Liver (tissue), 9 donors: Measurements from ENCODE around the gene KCNMA1. TPM values are rescaled to one million over a fixed set of nuclear protein-coding genes. Genes with fewer than 3 reads are reported as not detected.

Experiments used
- DNase-seq: peaks from one replicate; pipeline ENCODE4 v3.0.0-alpha.2; 2017; ENCODE audit warnings: low spot score
- H3K27ac ChIP-seq, 2 donors: one replicate each; pipeline ENCODE4 v1.7.0; 2013; ENCODE audit warnings: inconsistent platforms in 2 of 2, low read length in 2 of 2, control low read depth in 1 of 2, low read depth in 1 of 2, mild to moderate bottlenecking in 1 of 2
- H3K27me3 ChIP-seq, 4 donors: one replicate each; pipeline versions ENCODE4 v1.6.1 to v1.7.0; 2013; ENCODE audit warnings: low read length in 3 of 4, inconsistent platforms in 1 of 4, mild to moderate bottlenecking in 1 of 4, moderate library complexity in 1 of 4; ENCODE audit not compliant: control insufficient read depth in 4 of 4, insufficient read depth in 4 of 4
- H3K36me3 ChIP-seq, 4 donors: one replicate each; pipeline versions ENCODE4 v1.6.1 to v1.7.0; 2013; ENCODE audit warnings: low read length in 3 of 4, mild to moderate bottlenecking in 3 of 4, low read depth in 1 of 4, moderate library complexity in 1 of 4; ENCODE audit not compliant: control insufficient read depth in 4 of 4, insufficient read depth in 3 of 4
- H3K4me1 ChIP-seq, 4 donors: one replicate each; pipeline versions ENCODE4 v1.6.1 to v1.7.0; 2013; ENCODE audit warnings: low read length in 3 of 4, mild to moderate bottlenecking in 3 of 4, moderate library complexity in 1 of 4; ENCODE audit not compliant: control insufficient read depth in 4 of 4, insufficient read depth in 4 of 4
- H3K4me3 ChIP-seq, 3 donors: one replicate each; pipeline versions ENCODE4 v1.6.1 to v1.7.0; 2013; ENCODE audit warnings: low read length in 3 of 3, control low read depth in 1 of 3, low read depth in 1 of 3, mild to moderate bottlenecking in 1 of 3
- H3K9ac ChIP-seq, 2 donors: one replicate each; pipeline ENCODE4 v1.7.0; 2013; ENCODE audit warnings: low read length in 2 of 2, mild to moderate bottlenecking in 2 of 2, moderate library complexity in 2 of 2, control low read depth in 1 of 2, low read depth in 1 of 2
- H3K9me3 ChIP-seq, 4 donors: one replicate each; pipeline versions ENCODE4 v1.6.1 to v1.7.0; 2013; ENCODE audit warnings: low read length in 3 of 4; ENCODE audit not compliant: control insufficient read depth in 4 of 4
- CTCF ChIP-seq: fragments of 150-350 bp; IDR thresholded peaks from 2 replicates; pipeline ENCODE4 v1.5.1; 2017; ENCODE audit warnings: improper control_type of control experiment, low read depth, low read length; ENCODE audit not compliant: missing input control
- EGR1 ChIP-seq, 2 donors: IDR thresholded peaks; 2 replicates each; pipeline ENCODE4 v1.6.1; 2016 to 2018; ENCODE audit warnings: antibody characterized with exemption in 2 of 2, low read depth in 2 of 2
- FOXA1 ChIP-seq: IDR thresholded peaks from 2 replicates; pipeline ENCODE4 v1.6.1; 2016; ENCODE audit warnings: antibody characterized with exemption
- FOXA2 ChIP-seq: IDR thresholded peaks from 2 replicates; pipeline ENCODE4 v1.6.1; 2016; ENCODE audit warnings: antibody characterized with exemption
- GABPA ChIP-seq, 2 donors: IDR thresholded peaks in 1 of 2; conservative IDR thresholded peaks in 1 of 2; 2 replicates each; pipeline ENCODE4 v1.6.1; 2016; ENCODE audit warnings: antibody characterized with exemption in 2 of 2, mild to moderate bottlenecking in 1 of 2, moderate library complexity in 1 of 2
- HNF4A ChIP-seq, 2 donors: conservative IDR thresholded peaks; 2 replicates each; pipeline ENCODE4 v1.6.1; 2016; ENCODE audit warnings: antibody characterized with exemption in 2 of 2, mild to moderate bottlenecking in 2 of 2
- HNF4G ChIP-seq: IDR thresholded peaks from 2 replicates; pipeline ENCODE4 v1.6.1; 2016; ENCODE audit warnings: antibody characterized with exemption
- JUND ChIP-seq, 2 donors: IDR thresholded peaks; 2 replicates each; pipeline ENCODE4 v1.6.1; 2016; ENCODE audit warnings: antibody characterized with exemption in 2 of 2
- NR2F2 ChIP-seq: IDR thresholded peaks from 2 replicates; pipeline ENCODE4 v1.6.1; 2016; ENCODE audit warnings: antibody characterized with exemption
- RAD21 ChIP-seq, 2 donors: IDR thresholded peaks; 2 replicates each; pipeline ENCODE4 v1.6.1; 2016; ENCODE audit warnings: antibody characterized with exemption in 2 of 2, mild to moderate bottlenecking in 2 of 2
- REST ChIP-seq: IDR thresholded peaks from 2 replicates; pipeline ENCODE4 v1.6.1; 2016; ENCODE audit warnings: antibody characterized with exemption, mild to moderate bottlenecking
- RXRA ChIP-seq, 2 donors: IDR thresholded peaks; 2 replicates each; pipeline ENCODE4 v1.6.1; 2017 to 2018; ENCODE audit warnings: antibody characterized with exemption in 2 of 2, mild to moderate bottlenecking in 1 of 2
- SP1 ChIP-seq: IDR thresholded peaks from 2 replicates; pipeline ENCODE4 v1.6.1; 2018; ENCODE audit warnings: antibody characterized with exemption, mild to moderate bottlenecking
- TAF1 ChIP-seq: conservative IDR thresholded peaks from 2 replicates; pipeline ENCODE4 v1.6.1; 2016; ENCODE audit warnings: antibody characterized with exemption, mild to moderate bottlenecking
- YY1 ChIP-seq: IDR thresholded peaks from 2 replicates; pipeline ENCODE4 v1.6.1; 2016; ENCODE audit warnings: antibody characterized with exemption, mild to moderate bottlenecking
- ZBTB33 ChIP-seq: IDR thresholded peaks from 2 replicates; pipeline ENCODE4 v1.6.1; 2016; ENCODE audit warnings: antibody characterized with exemption
- WGBS: extraction: QIAGEN DNeasy Blood & Tissue Kit; methylation state at CpG from one replicate; pipeline ENCODE4 v1.1.7; 2013; 5-methylcytosine and 5-hydroxymethylcytosine counted together
- polyA plus RNA-seq, 2 donors: library from polyadenylated mRNA; stranded (reverse) in 1 of 2; unstranded in 1 of 2; fragments of 200-250 nt in 1 of 2; fragments of >200 nt in 1 of 2; fragmentation: Nextera tagmentation in 1 of 2; extraction: Ambion mirVana in 1 of 2; gene quantifications; one replicate each; pipeline versions ENCODE4 v1.2.1 to v1.2.3, GENCODE V29; 2013 to 2015
- total RNA-seq, 2 donors: library from RNA; depleted of rRNA; stranded (reverse); fragments of >200 nt; gene quantifications; one replicate each; pipeline ENCODE4 v1.2.3, GENCODE V29; 2014
- TF ChIP-seq, protein P1 (sequence below): IDR thresholded peaks from 2 replicates; pipeline ENCODE4 v1.6.1; 2016; ENCODE audit warnings: antibody characterized with exemption
- TF ChIP-seq, protein P2 (sequence below): IDR thresholded peaks from 2 replicates; pipeline ENCODE4 v1.6.1; 2016; ENCODE audit warnings: antibody characterized with exemption
- donor health status: healthy.
- donor health status: healthy.
- donor health status: healthy.
- donor health status: healthy.
- donor health status: healthy.

The KCNMA1 gene
- total and polyA plus RNA-seq, 4 donors: 2.5 to 9.7 (median 4.7) TPM

DNA sequence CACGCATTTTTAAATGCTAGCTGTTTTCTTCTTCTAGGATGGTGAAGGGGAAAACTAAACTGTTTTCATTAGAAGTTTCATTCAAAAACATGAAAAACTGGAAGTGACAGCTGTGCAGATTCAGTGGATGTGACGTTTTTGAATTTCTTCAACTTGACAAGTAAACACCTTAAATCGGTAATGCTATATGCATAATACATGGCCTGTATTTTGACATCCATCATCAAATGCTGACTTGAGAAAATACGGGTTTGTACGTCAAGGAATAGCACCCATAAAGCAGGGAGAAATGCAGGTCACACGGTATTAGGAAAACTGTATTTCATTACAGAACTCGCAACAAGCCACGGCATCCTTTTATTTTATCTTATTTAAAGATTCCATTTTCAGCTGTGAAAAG is 720.5 kb downstream of the KCNMA1 start:
- no peaks in the 10 kb centered on the region for H3K36me3 ChIP-seq
- WGBS: 94% methylated on average over 8 of the region's 8 CpGs
- no peaks in the 10 kb centered on the region for H3K9me3 ChIP-seq
- H3K4me1 ChIP-seq: no peaks in the 10 kb centered on the region
- H3K27ac ChIP-seq: no peak overlapping the region
- TF ChIP-seq, protein P1, sequence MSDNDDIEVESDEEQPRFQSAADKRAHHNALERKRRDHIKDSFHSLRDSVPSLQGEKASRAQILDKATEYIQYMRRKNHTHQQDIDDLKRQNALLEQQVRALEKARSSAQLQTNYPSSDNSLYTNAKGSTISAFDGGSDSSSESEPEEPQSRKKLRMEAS: no peak
- no peak for TF ChIP-seq GABPA (IDR thresholded peaks at IDR 0.05 in 1 of 2, conservative IDR thresholded peaks at IDR 0.05 in 1 of 2)
- TF ChIP-seq ZBTB33: no peak
- no peak for TF ChIP-seq RAD21 (IDR thresholded peaks at IDR 0.05)
- TF ChIP-seq HNF4A (conservative IDR thresholded peaks at IDR 0.05): no peak
- TF ChIP-seq FOXA1: no peak
- TF ChIP-seq HNF4G: no peak
- no peak for TF ChIP-seq TAF1
- TF ChIP-seq YY1: no peak
- no peak for TF ChIP-seq FOXA2
- TF ChIP-seq RXRA (IDR thresholded peaks at IDR 0.05): no peak
- no peak for TF ChIP-seq CTCF
- TF ChIP-seq EGR1 (IDR thresholded peaks at IDR 0.05; ENCODE audit: low read depth in 2 of 2): no peak
- TF ChIP-seq, protein P2, sequence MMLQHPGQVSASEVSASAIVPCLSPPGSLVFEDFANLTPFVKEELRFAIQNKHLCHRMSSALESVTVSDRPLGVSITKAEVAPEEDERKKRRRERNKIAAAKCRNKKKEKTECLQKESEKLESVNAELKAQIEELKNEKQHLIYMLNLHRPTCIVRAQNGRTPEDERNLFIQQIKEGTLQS: no peak
- no peak overlapping the region for H3K4me3 ChIP-seq
- no peak for DNase-seq
- H3K27me3 ChIP-seq: no peaks in the 10 kb centered on the region
- H3K9ac ChIP-seq: no peak overlapping the region

DNA sequence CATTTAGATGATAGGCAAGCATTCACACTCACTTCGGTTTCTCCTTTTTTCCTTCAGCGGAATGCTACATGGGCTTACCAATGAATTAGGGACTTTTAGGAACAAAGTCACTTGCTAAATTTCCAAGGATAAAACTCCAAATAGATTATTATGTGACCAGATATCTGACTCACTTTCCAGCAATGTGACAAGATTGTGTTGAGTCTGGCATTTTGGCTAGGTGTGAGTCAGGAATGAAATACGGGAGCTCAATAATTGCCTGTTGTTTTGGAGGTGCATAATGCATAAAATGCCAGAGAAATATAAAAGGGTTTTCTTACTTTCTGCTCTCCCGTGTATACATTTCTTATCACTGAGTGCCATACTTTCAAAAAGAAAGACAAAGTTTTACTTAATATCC is 721.1 kb downstream of the KCNMA1 start:
- Histone ChIP-seq H3K9me3 (no peaks in the 10 kb centered on the region), H3K9ac (no peak overlapping the region), H3K4me3 (no peak overlapping the region), H3K27me3 (no peaks in the 10 kb centered on the region), H3K36me3 (no peaks in the 10 kb centered on the region), H3K27ac (no peak overlapping the region), H3K4me1 (peaks cover 0 to 2% (median 0%) of the 10 kb centered on the region in 4 donors)
- no peak for DNase-seq
- WGBS: 95% methylated on average over 4 of the region's 4 CpGs
- TF ChIP-seq TAF1 (no peak), RXRA (IDR thresholded peaks at IDR 0.05) (no peak), RAD21 (IDR thresholded peaks at IDR 0.05) (no peak), REST (no peak), EGR1 (IDR thresholded peaks at IDR 0.05; ENCODE audit: low read depth in 2 of 2) (no peak), YY1 (no peak), ZBTB33 (no peak), NR2F2 (no peak), CTCF (no peak), FOXA2 (no peak), JUND (IDR thresholded peaks at IDR 0.05) (no peak), HNF4A (conservative IDR thresholded peaks at IDR 0.05) (no peak), FOXA1 (no peak), GABPA (IDR thresholded peaks at IDR 0.05 in 1 of 2, conservative IDR thresholded peaks at IDR 0.05 in 1 of 2) (no peak), SP1 (no peak), HNF4G (no peak)
- TF ChIP-seq, protein P1: no peak
- TF ChIP-seq, protein P2: no peak
